Ishikawa (cell line): Measurements from ENCODE around the gene PPP3R1.

Experiments used
- CEBPB ChIP-seq: IDR thresholded peaks from 2 replicates; pipeline ENCODE4 v1.6.1; 2012
- CREB1 ChIP-seq: IDR thresholded peaks from 2 replicates; pipeline ENCODE4 v1.6.1; 2012; ENCODE audit warnings: low read depth
- EGR1 ChIP-seq: IDR thresholded peaks from 2 replicates; pipeline ENCODE4 v1.6.1; 2012
- EP300 ChIP-seq: IDR thresholded peaks from 2 replicates; pipeline ENCODE4 v1.6.1; 2012; ENCODE audit warnings: borderline replicate concordance
- FOXM1 ChIP-seq: IDR thresholded peaks from 2 replicates; pipeline ENCODE4 v1.6.1; 2012; ENCODE audit warnings: low read depth, borderline replicate concordance
- MAX ChIP-seq: IDR thresholded peaks from 2 replicates; pipeline ENCODE4 v1.6.1; 2012
- NFIC ChIP-seq: IDR thresholded peaks from 2 replicates; pipeline ENCODE4 v1.6.1; 2012
- RAD21 ChIP-seq: IDR thresholded peaks from 2 replicates; pipeline ENCODE4 v1.6.1; 2012; ENCODE audit warnings: low read depth
- TAF1 ChIP-seq: IDR thresholded peaks from 2 replicates; pipeline ENCODE4 v1.6.1; 2012; ENCODE audit warnings: low read depth, mild to moderate bottlenecking
- TCF12 ChIP-seq: IDR thresholded peaks from 2 replicates; pipeline ENCODE4 v1.6.1; 2012; ENCODE audit warnings: low read depth
- TEAD4 ChIP-seq: IDR thresholded peaks from 2 replicates; pipeline ENCODE4 v1.6.1; 2012
- YY1 ChIP-seq: IDR thresholded peaks from 2 replicates; pipeline ENCODE4 v1.6.1; 2012; ENCODE audit warnings: low read depth
- ZBTB7A ChIP-seq: IDR thresholded peaks from 2 replicates; pipeline ENCODE4 v1.6.1; 2012; ENCODE audit warnings: low read depth
- TF ChIP-seq, protein P1 (sequence below): IDR thresholded peaks from 2 replicates; pipeline ENCODE4 v1.6.1; 2012; ENCODE audit warnings: low read depth, mild to moderate bottlenecking
- TF ChIP-seq, protein P2 (sequence below): IDR thresholded peaks from 2 replicates; pipeline ENCODE4 v1.6.1; 2012

PPP3R1 gene

GRCh38 chr2:68250652-68251186 is 1.6 kb downstream of the PPP3R1 start:
- TF ChIP-seq, protein P1, sequence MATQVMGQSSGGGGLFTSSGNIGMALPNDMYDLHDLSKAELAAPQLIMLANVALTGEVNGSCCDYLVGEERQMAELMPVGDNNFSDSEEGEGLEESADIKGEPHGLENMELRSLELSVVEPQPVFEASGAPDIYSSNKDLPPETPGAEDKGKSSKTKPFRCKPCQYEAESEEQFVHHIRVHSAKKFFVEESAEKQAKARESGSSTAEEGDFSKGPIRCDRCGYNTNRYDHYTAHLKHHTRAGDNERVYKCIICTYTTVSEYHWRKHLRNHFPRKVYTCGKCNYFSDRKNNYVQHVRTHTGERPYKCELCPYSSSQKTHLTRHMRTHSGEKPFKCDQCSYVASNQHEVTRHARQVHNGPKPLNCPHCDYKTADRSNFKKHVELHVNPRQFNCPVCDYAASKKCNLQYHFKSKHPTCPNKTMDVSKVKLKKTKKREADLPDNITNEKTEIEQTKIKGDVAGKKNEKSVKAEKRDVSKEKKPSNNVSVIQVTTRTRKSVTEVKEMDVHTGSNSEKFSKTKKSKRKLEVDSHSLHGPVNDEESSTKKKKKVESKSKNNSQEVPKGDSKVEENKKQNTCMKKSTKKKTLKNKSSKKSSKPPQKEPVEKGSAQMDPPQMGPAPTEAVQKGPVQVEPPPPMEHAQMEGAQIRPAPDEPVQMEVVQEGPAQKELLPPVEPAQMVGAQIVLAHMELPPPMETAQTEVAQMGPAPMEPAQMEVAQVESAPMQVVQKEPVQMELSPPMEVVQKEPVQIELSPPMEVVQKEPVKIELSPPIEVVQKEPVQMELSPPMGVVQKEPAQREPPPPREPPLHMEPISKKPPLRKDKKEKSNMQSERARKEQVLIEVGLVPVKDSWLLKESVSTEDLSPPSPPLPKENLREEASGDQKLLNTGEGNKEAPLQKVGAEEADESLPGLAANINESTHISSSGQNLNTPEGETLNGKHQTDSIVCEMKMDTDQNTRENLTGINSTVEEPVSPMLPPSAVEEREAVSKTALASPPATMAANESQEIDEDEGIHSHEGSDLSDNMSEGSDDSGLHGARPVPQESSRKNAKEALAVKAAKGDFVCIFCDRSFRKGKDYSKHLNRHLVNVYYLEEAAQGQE: no peak
- TF ChIP-seq, protein P2, sequence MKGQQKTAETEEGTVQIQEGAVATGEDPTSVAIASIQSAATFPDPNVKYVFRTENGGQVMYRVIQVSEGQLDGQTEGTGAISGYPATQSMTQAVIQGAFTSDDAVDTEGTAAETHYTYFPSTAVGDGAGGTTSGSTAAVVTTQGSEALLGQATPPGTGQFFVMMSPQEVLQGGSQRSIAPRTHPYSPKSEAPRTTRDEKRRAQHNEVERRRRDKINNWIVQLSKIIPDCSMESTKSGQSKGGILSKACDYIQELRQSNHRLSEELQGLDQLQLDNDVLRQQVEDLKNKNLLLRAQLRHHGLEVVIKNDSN: no peak
- no peak for TF ChIP-seq CEBPB
- no peak for TF ChIP-seq FOXM1
- TF ChIP-seq MAX: no peak
- no peak for TF ChIP-seq CREB1
- TF ChIP-seq TCF12: no peak
- no peak for TF ChIP-seq TEAD4
- no peak for TF ChIP-seq ZBTB7A
- TF ChIP-seq RAD21: no peak
- no peak for TF ChIP-seq EP300
- TF ChIP-seq YY1: no peak

GRCh38 chr2:68250196-68250595 is 2.1 kb downstream of the PPP3R1 start:
- TF ChIP-seq EGR1: no peak
- TF ChIP-seq TEAD4: no peak
- no peak for TF ChIP-seq RAD21
- TF ChIP-seq, protein P2: no peak
- no peak for TF ChIP-seq NFIC

DNA sequence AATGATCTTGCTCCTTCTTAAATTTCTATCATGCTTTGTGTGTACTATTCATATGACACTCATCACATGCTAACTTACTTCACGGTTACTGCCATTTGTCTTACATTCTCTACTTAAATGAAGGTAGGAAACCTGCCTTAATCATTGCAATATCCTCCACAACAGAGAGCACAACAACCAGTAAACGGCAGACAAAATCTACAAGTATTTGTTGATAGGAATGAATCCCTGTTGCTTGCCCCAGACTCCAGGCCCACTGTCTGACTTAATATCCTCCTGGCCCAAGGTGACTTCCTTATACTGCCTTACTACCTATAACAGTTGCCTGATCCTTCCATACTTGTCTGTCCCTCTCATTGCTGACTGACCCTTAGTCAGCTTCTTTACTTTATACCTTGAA is 3.5 kb downstream of the PPP3R1 start:
- TF ChIP-seq ZBTB7A (no peak), FOXM1 (no peak), EP300 (no peak), TEAD4 (no peak), RAD21 (no peak), TAF1 (no peak), EGR1 (no peak), YY1 (no peak), TCF12 (no peak)
- TF ChIP-seq, protein P2: no peak
- TF ChIP-seq, protein P1: no peak

- TF ChIP-seq, protein P1: no peak
- peak; percentile 36; the same call in 1 of the 2 replicates for TF ChIP-seq NFIC
Observed at GRCh38 chr2:68248361-68248760, 4.0 kb downstream of the PPP3R1 start.

- TF ChIP-seq ZBTB7A: no peak
- no peak for TF ChIP-seq EGR1
- no peak for TF ChIP-seq RAD21
- TF ChIP-seq, protein P2: no peak
- TF ChIP-seq CEBPB: no peak
- TF ChIP-seq YY1: no peak
- no peak for TF ChIP-seq NFIC
- TF ChIP-seq EP300: no peak
- TF ChIP-seq, protein P1: no peak
- TF ChIP-seq CREB1: no peak
Observed at GRCh38 chr2:68246396-68246795, 5.9 kb downstream of the PPP3R1 start.
